ENCODE results near the gene TTLL8.

Gene TTLL8

DNA sequence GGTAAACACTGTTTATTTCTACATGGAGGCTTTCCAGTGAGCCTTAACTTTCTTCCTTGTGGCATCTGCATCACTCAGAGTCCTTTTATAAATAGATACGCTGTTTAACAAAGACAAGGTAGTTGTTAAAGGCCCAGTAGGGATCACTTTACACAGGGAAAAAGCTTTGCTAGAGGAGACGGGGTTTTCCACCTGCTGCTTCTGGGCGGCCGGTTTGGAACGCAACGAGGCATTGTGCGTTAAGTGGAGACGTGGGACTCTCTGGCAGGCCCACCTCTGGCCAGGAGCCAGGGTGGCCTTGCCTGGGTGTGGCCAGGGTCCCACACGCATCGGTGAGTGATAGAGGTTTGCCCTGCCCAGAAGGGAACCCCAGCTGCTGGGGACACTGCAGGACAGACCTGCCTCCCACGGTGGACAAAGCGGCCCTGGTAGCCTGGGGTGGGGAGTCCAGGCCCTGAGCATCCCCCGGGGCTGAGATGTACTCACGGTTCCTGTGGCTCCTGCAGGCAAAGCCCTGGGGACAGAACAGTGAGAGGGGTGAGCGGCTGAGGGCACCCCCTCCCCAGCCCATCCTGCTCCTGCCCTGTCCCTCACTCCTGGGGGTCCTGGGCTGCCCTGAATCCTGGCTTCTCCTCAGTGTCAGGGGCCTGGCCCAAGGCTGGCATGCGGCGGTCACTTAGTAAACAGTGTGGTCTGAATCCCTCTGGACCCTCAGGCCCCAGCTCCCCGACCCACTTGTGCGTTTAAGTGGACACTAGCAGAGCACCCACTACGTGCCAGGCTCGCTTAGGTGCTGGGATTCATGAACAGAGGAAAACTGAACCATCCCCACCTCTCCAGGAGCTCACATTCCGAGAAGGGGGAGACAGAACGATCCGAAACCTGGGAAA lies 49.7 kb downstream of the TTLL8 start:
- DNase-seq (ENCODE audit: extremely low read depth, low read depth) = no peak
- H3K4me3 ChIP-seq (replicated peaks; ENCODE audit: low read depth, low read length) = no peak overlapping the region
- TF ChIP-seq, protein P1, sequence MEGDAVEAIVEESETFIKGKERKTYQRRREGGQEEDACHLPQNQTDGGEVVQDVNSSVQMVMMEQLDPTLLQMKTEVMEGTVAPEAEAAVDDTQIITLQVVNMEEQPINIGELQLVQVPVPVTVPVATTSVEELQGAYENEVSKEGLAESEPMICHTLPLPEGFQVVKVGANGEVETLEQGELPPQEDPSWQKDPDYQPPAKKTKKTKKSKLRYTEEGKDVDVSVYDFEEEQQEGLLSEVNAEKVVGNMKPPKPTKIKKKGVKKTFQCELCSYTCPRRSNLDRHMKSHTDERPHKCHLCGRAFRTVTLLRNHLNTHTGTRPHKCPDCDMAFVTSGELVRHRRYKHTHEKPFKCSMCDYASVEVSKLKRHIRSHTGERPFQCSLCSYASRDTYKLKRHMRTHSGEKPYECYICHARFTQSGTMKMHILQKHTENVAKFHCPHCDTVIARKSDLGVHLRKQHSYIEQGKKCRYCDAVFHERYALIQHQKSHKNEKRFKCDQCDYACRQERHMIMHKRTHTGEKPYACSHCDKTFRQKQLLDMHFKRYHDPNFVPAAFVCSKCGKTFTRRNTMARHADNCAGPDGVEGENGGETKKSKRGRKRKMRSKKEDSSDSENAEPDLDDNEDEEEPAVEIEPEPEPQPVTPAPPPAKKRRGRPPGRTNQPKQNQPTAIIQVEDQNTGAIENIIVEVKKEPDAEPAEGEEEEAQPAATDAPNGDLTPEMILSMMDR (IDR thresholded peaks at IDR 0.05; ENCODE audit: low read depth, low read length, missing control alignments) = no peak

DNA sequence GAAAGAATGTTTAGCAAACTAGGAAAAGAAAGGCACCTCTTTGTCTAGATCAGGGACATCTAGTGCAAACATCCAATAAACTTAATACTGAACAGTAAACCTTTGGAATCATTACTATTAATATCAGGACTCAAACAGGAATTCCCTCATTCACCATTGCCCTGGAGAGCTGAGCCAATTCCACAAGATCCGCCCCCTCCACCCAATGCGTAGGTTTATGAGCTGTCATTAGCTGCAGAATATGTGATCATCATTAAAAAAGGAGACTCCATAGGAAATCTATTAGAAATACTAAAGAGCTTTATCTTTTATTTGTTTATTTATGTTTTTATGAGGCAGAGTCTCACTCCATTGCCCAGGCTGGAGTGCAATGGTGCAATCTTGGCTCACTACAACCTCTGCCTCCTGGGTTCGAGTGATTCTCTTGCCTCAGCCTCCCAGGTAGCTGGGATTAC lies 51.0 kb downstream of the TTLL8 start:
- TF ChIP-seq, protein P1 (IDR thresholded peaks at IDR 0.05; ENCODE audit: low read depth, low read length, missing control alignments) = no peak
- no peak for DNase-seq (ENCODE audit: extremely low read depth, low read depth)
- no peak overlapping the region for H3K4me3 ChIP-seq (replicated peaks; ENCODE audit: low read depth, low read length)

DNA sequence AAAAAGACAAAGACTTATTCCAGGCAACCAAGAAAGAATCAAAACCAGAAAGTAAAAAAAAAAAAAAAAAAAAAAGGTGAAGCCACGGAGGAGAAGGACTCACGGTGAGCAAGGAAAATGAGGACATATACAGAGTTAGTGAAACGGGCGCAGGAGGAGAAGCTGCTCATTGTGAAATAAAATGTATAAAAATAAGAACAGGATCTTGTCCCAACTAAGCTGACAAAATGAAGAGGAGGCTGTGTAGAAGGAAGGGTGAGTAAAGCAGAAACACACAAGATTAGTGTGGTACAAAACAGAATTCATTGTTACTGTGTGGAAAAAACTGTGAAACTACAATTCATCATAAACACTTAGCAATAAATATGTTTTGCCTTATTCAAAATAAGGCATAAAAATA lies 53.2 kb downstream of the TTLL8 start:
- TF ChIP-seq, protein P1 (IDR thresholded peaks at IDR 0.05; ENCODE audit: low read depth, low read length, missing control alignments) = no peak
- no peak for DNase-seq (ENCODE audit: extremely low read depth, low read depth)
- no peak overlapping the region for H3K4me3 ChIP-seq (replicated peaks; ENCODE audit: low read depth, low read length)

DNA sequence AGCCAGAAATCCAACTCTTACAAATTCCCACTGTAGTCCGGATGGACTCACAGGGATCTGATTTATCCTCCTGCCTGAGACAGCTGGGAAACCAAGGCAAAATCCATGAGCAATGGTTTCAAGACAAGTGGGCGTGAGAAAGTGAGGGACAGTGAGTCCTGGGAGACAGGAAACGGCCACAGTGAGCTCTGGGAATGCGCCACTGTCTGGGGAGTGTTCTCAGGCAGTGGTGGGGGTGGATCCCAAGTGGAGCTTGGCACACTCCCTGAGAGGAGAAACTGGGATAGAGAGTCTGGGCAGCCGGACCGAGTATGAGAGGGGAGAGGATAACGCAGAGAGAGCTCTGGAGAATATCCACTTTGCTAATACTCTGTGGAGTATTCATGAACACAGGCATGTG lies 55.3 kb downstream of the TTLL8 start:
- no peak overlapping the region for H3K4me3 ChIP-seq (replicated peaks; ENCODE audit: low read depth, low read length)
- TF ChIP-seq, protein P1 (IDR thresholded peaks at IDR 0.05; ENCODE audit: low read depth, low read length, missing control alignments) = no peak
- DNase-seq (ENCODE audit: extremely low read depth, low read depth) = no peak

DNA sequence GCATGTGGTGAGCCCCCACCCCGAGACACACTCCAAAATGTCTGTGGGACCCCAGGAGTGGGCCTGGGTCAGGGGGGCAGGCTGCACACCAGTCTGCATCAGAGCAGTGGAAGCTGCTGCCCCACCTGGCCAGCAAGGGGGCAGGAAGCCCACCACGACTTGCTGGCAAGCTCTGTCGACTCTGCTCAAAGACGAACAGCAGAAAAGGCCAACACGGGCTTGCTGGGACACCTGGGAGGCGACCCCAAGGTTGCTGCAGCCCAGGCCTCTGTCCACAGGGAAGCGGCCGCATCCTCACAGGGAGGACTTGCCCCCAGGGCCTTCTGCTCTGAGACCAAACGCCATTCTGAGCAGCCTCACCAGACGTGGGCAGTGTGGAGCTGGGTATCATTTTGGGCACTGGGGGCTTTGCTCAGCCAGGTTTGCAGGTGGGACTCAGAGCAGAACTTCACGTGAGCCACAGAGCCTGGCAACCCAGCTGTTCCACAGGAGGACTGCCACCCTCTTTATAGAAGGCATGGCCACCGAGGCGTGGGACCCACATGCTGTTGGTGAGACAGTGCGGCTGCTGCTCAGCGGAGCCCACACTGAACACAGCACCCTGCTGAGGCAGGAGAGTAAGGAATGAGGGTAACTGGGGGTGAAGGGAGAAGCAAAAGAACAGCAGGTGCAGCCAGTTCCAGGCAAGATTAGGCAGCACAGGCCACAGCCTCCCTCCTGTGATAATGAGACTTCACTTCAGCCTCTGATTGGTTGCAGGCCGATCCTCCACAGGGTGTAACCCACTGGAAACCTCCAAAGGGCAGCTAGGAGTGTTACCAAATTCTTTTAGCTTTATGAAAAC lies 56.5 kb downstream of the TTLL8 start:
- TF ChIP-seq, protein P1 (IDR thresholded peaks at IDR 0.05; ENCODE audit: low read depth, low read length, missing control alignments) = no peak
- no peak for DNase-seq (ENCODE audit: extremely low read depth, low read depth)
- no peak overlapping the region for H3K4me3 ChIP-seq (replicated peaks; ENCODE audit: low read depth, low read length)

DNA sequence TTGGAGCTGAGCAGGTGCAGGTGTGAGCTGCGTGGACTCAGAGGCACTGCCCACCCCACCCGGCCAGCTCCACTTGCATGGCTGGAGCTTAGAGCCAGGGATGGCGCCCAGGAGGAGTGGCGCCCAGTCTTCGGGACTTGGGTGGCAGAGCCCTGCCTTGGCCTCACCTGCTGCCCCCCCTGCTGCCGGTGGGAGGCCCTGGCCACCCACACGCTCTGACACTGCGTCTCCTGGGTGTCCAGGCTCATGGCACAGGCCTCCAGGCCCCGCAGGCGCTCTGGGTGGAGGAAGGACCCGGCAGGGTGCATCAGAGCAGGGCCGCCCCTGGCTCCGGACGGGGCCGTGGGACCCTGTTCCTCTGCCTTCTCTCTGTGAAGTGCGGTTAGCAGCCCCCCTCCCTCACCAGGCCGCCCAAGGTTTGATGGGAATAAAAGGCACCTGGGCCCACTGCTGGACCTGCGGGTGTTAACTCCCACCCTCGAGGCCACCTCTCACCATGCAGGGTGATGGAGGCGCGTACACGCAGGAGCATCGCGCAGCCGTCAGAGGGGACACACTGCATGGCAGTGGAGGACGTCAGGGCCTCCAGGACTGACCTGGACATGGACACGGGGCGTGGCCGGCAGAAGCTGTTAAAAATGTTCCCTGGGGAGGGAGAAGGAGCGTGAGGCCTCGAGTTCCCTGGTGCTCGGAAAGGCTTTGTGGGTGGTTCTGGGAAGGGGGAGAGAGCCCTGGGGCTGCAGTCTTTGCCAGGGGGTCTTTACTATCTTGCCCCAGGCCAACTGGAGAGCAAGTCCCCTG lies 57.3 kb downstream of the TTLL8 start:
- TF ChIP-seq, protein P1 (IDR thresholded peaks at IDR 0.05; ENCODE audit: low read depth, low read length, missing control alignments) = no peak
- DNase-seq (ENCODE audit: extremely low read depth, low read depth) = no peak

More for the DNA sequence above, 57.3 kb downstream of the TTLL8 start:
- H3K4me3 ChIP-seq (replicated peaks; ENCODE audit: low read depth, low read length) = no peak overlapping the region

Measured in HFF-Myc (cell line).